Central memory CD8-positive, alpha-beta T cell (primary cell): Measurements from ENCODE around the gene KCTD2.
A peak's percentile ranks its signal among the peaks of the same experiment; 100 is the strongest.
"Not testable (repeated sequence)": the region's sequence is repeated elsewhere in the genome, so short reads cannot be mapped to it uniquely, and the experiment has no call there.

ENCODE experiments used
- ATAC-seq: fragments of 150-1000 bp; cut with Tn5 transposase; replicated peaks from 2 replicates; pipeline ENCODE4 v1.10.0; 2022; ENCODE audit warnings: mild to moderate bottlenecking, moderate FRiP score, moderate number of reproducible peaks; ENCODE audit not compliant: poor library complexity, severe bottlenecking; ENCODE audit errors: extremely low read depth
- DNase-seq, 2 donors: peaks; one replicate each; pipeline ENCODE4 v3.0.0; 2021; ENCODE audit warnings: low spot score in 2 of 2
- H3K27ac Mint-ChIP-seq: one replicate; pipeline ENCODE4 v1.8.0; 2022; ENCODE audit warnings: low read depth, mild to moderate bottlenecking, moderate library complexity, mixed read lengths
- H3K27me3 Mint-ChIP-seq: one replicate; pipeline ENCODE4 v1.8.0; 2022; ENCODE audit warnings: mixed read lengths
- H3K36me3 Mint-ChIP-seq: one replicate; pipeline ENCODE4 v1.8.0; 2022; ENCODE audit warnings: mild to moderate bottlenecking, moderate library complexity, mixed read lengths; ENCODE audit not compliant: insufficient read depth
- H3K4me1 Mint-ChIP-seq: one replicate; pipeline ENCODE4 v1.8.0; 2022; ENCODE audit warnings: mixed read lengths
- H3K4me3 Mint-ChIP-seq: one replicate; pipeline ENCODE4 v1.8.0; 2022; ENCODE audit warnings: mild to moderate bottlenecking, moderate library complexity, mixed read lengths
- H3K9me3 Mint-ChIP-seq: one replicate; pipeline ENCODE4 v1.8.0; 2022; ENCODE audit warnings: mixed read lengths

The KCTD2 gene

GRCh38 chr17:75064040-75064439 lies 17.0 kb downstream of the KCTD2 start:
- DNase-seq: no peak
- no peak overlapping the region for H3K4me3 Mint-ChIP-seq
- H3K27me3 Mint-ChIP-seq: no peaks in the 10 kb centered on the region
- no peak for ATAC-seq
- no peaks in the 10 kb centered on the region for H3K9me3 Mint-ChIP-seq
- H3K36me3 Mint-ChIP-seq: peaks cover 25% of the 10 kb centered on the region
- no peak overlapping the region for H3K27ac Mint-ChIP-seq
- peaks cover 12% of the 10 kb centered on the region for H3K4me1 Mint-ChIP-seq

- ATAC-seq (no peak), DNase-seq (no peak)
- Mint-ChIP-seq H3K36me3 (peaks cover 23% of the 10 kb centered on the region), H3K27ac (no peak overlapping the region), H3K4me1 (peaks cover 12% of the 10 kb centered on the region), H3K4me3 (no peak overlapping the region), H3K27me3 (no peaks in the 10 kb centered on the region), H3K9me3 (no peaks in the 10 kb centered on the region)
Measured at GRCh38 chr17:75064460-75064859, 17.4 kb downstream of the KCTD2 start.

- ATAC-seq: no peak
- Mint-ChIP-seq H3K36me3 (peaks cover 20% of the 10 kb centered on the region), H3K27ac (no peak overlapping the region), H3K9me3 (no peaks in the 10 kb centered on the region), H3K4me1 (peaks cover 12% of the 10 kb centered on the region), H3K27me3 (no peaks in the 10 kb centered on the region), H3K4me3 (no peak overlapping the region)
- DNase-seq: no peak
Measured at GRCh38 chr17:75064867-75065561, 18.0 kb downstream of the KCTD2 start.

- Mint-ChIP-seq H3K27me3 (no peaks in the 10 kb centered on the region), H3K9me3 (no peaks in the 10 kb centered on the region), H3K27ac (no peak overlapping the region), H3K4me3 (no peak overlapping the region), H3K36me3 (peaks cover 18% of the 10 kb centered on the region), H3K4me1 (peaks cover 12% of the 10 kb centered on the region)
- ATAC-seq (no peak), DNase-seq (no peak)
Measured at GRCh38 chr17:75065562-75066151, 18.6 kb downstream of the KCTD2 start.

GRCh38 chr17:75067856-75068255 lies 20.8 kb downstream of the KCTD2 start:
- no peaks in the 10 kb centered on the region for H3K9me3 Mint-ChIP-seq
- H3K27me3 Mint-ChIP-seq: no peaks in the 10 kb centered on the region
- peaks cover 12% of the 10 kb centered on the region for H3K4me1 Mint-ChIP-seq
- peak overlapping the region; percentile 44 for H3K27ac Mint-ChIP-seq
- H3K36me3 Mint-ChIP-seq: peaks cover 3% of the 10 kb centered on the region
- no peak overlapping the region for H3K4me3 Mint-ChIP-seq
- no peak for DNase-seq
- peak; percentile 46 for ATAC-seq

- ATAC-seq: no peak
- Mint-ChIP-seq H3K9me3 (no peaks in the 10 kb centered on the region), H3K27me3 (no peaks in the 10 kb centered on the region)
Measured at GRCh38 chr17:75068750-75069149, 21.7 kb downstream of the KCTD2 start.

GRCh38 chr17:75069783-75070182 lies 22.8 kb downstream of the KCTD2 start:
- H3K4me1 Mint-ChIP-seq: peaks cover 12% of the 10 kb centered on the region

More at GRCh38 chr17:75068750-75069149, 21.7 kb downstream of the KCTD2 start:
- Mint-ChIP-seq H3K4me3 (no peak overlapping the region), H3K27ac (no peak overlapping the region), H3K4me1 (peaks cover 12% of the 10 kb centered on the region), H3K36me3 (peaks cover 2% of the 10 kb centered on the region)
- DNase-seq: no peak

GRCh38 chr17:75071478-75072271 lies 24.6 kb downstream of the KCTD2 start:
- not testable (repeated sequence) for H3K9me3 Mint-ChIP-seq, H3K27me3 Mint-ChIP-seq, H3K36me3 Mint-ChIP-seq, ATAC-seq, H3K27ac Mint-ChIP-seq, H3K4me3 Mint-ChIP-seq, DNase-seq, H3K4me1 Mint-ChIP-seq

More at GRCh38 chr17:75069783-75070182, 22.8 kb downstream of the KCTD2 start:
- Mint-ChIP-seq H3K27ac (no peak overlapping the region), H3K4me3 (no peak overlapping the region), H3K9me3 (no peaks in the 10 kb centered on the region), H3K36me3 (peaks cover 3% of the 10 kb centered on the region), H3K27me3 (no peaks in the 10 kb centered on the region)
- peak; percentile 32 for ATAC-seq
- no peak for DNase-seq

- not testable (repeated sequence) for H3K27ac Mint-ChIP-seq, ATAC-seq, H3K4me3 Mint-ChIP-seq, H3K27me3 Mint-ChIP-seq, H3K4me1 Mint-ChIP-seq, H3K9me3 Mint-ChIP-seq, H3K36me3 Mint-ChIP-seq, DNase-seq
Measured at GRCh38 chr17:75072909-75073308, 25.9 kb downstream of the KCTD2 start.

- ATAC-seq: no peak
- Mint-ChIP-seq H3K4me1 (no peaks in the 10 kb centered on the region), H3K9me3 (no peaks in the 10 kb centered on the region), H3K27ac (no peak overlapping the region), H3K36me3 (peaks cover 1% of the 10 kb centered on the region), H3K4me3 (no peak overlapping the region), H3K27me3 (no peaks in the 10 kb centered on the region)
- DNase-seq: no peak
Measured at GRCh38 chr17:75073618-75074047, 26.6 kb downstream of the KCTD2 start.

- Mint-ChIP-seq H3K27me3 (no peaks in the 10 kb centered on the region), H3K4me3 (no peak overlapping the region), H3K36me3 (peaks cover 1% of the 10 kb centered on the region), H3K9me3 (no peaks in the 10 kb centered on the region), H3K4me1 (no peaks in the 10 kb centered on the region), H3K27ac (no peak overlapping the region)
- DNase-seq: no peak
- no peak for ATAC-seq
Measured at GRCh38 chr17:75074532-75074931, 27.5 kb downstream of the KCTD2 start.

GRCh38 chr17:75075597-75076336 lies 28.7 kb downstream of the KCTD2 start:
- DNase-seq (no peak), ATAC-seq (no peak)
- no peaks in the 10 kb centered on the region for H3K4me1 Mint-ChIP-seq
- H3K4me3 Mint-ChIP-seq: no peak overlapping the region
- no peaks in the 10 kb centered on the region for H3K9me3 Mint-ChIP-seq
- H3K27me3 Mint-ChIP-seq: no peaks in the 10 kb centered on the region
- no peak overlapping the region for H3K27ac Mint-ChIP-seq
- peaks cover 1% of the 10 kb centered on the region for H3K36me3 Mint-ChIP-seq
